Measurements from ENCODE around the gene F2RL3.

GRCh38 chr19:16895467-16896145, 6.8 kb downstream of the F2RL3 start:
- no peak for TF ChIP-seq CTCF (optimal IDR thresholded peaks at IDR 0.05 in 1 of 3, IDR thresholded peaks at IDR 0.05 in 1 of 3, conservative IDR thresholded peaks at IDR 0.05 in 1 of 3; ENCODE audit: extremely low read depth in 1 of 3, insufficient read depth in 2 of 3, low read length in 3 of 3)
- no peak for TF ChIP-seq EZH2 (IDR thresholded peaks at IDR 0.05; ENCODE audit: low read length)

Measured in keratinocyte (primary cell).